AG09319 (cell line): ENCODE data around the gene GPX7.
A peak's percentile ranks its signal among the peaks of the same experiment; 100 is the strongest.
"Not testable (repeated sequence)": the region's sequence is repeated elsewhere in the genome, so short reads cannot be mapped to it uniquely, and the experiment has no call there.

Experiments used
- DNase-seq: peaks from one replicate; pipeline ENCODE4 v3.0.0-alpha.2; 2010; ENCODE audit warnings: low read depth; ENCODE audit errors: extremely low read depth
- TF ChIP-seq, protein P1 (sequence below): IDR thresholded peaks from 2 replicates; pipeline ENCODE4 v1.5.1; 2011; ENCODE audit warnings: low read depth, mild to moderate bottlenecking, inconsistent platforms, low read length, moderate library complexity

The GPX7 gene

DNA sequence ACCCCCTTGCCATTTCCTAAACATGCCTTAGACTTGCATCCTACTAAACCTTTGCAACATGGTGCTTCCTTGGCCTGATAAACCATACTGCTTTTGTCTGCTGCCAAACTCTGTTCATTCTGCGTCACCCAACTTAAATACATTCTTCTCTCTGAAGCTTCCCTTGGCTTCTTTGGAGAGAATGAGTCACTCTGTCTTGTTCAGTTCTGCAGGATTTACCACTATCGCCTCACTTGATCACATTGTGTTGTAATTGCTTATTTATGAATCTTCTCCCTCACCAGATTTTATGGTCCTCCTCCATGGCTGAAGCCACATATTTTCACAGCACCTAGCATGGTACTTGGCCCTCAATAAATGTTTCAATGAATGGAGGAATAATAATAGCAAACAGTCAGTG is 27.6 kb upstream of the GPX7 start:
- TF ChIP-seq, protein P1, sequence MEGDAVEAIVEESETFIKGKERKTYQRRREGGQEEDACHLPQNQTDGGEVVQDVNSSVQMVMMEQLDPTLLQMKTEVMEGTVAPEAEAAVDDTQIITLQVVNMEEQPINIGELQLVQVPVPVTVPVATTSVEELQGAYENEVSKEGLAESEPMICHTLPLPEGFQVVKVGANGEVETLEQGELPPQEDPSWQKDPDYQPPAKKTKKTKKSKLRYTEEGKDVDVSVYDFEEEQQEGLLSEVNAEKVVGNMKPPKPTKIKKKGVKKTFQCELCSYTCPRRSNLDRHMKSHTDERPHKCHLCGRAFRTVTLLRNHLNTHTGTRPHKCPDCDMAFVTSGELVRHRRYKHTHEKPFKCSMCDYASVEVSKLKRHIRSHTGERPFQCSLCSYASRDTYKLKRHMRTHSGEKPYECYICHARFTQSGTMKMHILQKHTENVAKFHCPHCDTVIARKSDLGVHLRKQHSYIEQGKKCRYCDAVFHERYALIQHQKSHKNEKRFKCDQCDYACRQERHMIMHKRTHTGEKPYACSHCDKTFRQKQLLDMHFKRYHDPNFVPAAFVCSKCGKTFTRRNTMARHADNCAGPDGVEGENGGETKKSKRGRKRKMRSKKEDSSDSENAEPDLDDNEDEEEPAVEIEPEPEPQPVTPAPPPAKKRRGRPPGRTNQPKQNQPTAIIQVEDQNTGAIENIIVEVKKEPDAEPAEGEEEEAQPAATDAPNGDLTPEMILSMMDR, result no peak
- peak; percentile 71 for DNase-seq

DNA sequence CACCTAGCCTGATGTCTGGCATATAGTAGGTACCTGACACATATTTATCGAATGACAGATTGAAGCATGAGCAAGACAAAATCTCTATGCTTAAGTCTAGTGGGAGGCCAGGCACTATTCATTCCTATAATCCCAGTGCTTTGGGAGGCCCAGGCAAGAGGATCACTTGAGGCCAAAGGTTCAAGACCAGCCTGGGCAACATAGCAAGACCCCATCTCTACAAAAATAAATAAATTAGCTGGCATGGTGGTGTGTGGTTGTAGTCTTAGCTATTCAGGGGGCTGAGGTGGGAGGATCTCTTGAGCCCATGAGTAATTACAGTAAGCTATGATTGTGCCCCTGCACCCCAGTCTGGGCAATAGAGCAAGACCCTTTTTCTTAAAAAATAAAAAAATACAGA is 26.1 kb upstream of the GPX7 start:
- no peak for DNase-seq
- TF ChIP-seq, protein P1, result no peak

DNA sequence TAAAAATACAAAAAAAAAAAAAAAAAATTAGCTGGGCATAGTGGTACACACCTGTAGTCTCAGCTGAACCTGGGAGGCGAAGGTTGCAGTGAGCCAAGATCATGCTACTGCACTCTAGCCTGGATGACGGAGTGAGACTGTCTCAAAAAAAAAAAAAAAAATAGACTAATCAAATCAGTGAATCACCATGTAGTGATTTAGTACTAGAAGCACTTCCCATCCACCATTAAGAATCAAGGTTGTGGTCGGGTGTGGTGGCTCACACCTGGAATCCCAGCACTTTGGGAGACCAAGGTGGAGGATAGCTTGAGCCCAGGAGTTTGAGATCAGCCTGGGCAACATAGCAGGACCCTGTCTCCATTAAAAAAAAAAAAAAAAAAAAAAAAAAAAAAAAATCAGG is 24.1 kb upstream of the GPX7 start:
- not testable (repeated sequence) for DNase-seq

DNA sequence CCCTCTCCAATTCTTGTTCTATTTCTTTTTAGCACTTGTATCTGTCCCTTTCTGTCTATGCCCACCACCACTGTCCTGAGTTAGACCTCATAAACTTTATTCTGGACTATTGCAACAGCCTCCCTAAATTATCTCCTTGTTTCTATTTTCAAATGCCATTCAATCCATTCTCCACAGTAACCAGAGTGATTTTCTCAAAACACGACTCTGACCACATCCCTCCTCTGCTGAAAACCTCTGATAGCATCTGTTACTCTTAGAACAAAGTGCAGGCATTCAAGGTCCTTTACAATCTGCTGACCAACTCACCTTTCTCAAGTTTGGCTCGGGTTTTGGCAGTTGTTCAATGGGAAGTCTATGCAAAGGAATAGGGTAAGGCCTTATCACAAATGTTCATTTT is 22.8 kb upstream of the GPX7 start:
- no peak for DNase-seq
- TF ChIP-seq, protein P1, result no peak

DNA sequence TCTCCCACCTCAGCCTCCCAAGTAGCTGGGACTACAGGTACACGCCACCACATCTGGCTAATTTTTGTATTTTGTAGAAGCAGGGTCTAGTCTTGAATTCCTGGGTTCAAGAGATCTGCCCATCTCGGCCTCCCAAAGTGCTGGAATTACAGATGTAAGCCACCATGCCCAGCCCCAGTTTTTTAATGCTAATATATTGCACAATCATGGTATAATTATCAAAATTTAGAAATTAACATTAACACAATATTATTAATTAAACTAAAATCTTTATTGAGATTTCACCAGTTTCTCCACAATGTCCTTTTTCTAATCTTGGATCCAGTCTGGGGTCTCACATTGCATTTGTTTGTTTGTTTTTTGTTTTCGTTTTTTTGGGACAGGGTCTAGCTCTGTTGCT is 21.9 kb upstream of the GPX7 start:
- TF ChIP-seq, protein P1, result no peak

DNA sequence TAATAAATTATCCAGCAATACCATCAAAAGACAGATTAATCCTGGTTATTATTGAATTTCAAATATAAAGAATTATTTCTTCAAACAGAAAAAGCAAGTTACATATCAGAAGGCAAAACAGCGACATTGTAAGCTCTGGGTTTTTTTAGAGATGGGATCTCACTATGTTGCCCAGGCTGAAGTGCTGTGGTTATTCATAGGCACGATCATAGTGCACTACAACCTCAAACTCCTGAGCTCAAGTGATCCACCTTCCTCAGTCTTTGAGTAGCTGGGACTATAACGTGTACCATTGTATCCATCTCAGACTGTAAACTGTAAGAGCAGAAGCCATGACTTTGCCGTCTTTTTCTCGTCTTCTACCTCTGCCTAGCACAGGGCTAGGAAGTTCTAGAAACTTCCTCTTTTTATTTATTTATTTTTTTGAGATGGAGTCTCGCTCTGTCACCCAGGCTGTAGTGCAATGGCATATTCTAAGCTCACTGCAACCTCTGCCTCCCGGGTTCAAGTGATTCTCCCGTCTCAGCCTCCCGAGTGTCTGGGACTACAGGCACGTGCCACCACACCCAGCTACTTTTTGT is 20.0 kb upstream of the GPX7 start:
- TF ChIP-seq, protein P1, result no peak
- DNase-seq, result no peak

More for the DNA sequence above, 21.9 kb upstream of the GPX7 start:
- DNase-seq, result no peak

DNA sequence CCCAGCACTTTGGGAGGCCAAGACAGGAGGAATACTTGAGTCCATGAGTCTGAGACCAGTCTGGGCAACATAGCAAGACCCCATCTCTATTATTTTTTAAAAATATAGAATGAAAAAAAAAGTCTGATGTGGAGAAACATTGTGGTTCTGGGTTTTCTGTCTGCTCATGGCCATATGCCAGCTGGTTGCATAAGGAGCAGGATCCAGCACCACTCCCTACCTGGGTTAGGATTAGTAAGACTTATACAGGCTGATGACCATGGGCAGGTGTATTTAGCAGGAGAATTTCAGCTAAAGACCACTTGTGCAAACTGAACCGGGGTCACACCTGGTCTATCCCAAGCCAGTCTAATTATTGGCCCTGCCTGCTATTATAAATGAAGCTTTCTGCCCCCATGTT is 16.7 kb upstream of the GPX7 start:
- TF ChIP-seq, protein P1, result no peak

DNA sequence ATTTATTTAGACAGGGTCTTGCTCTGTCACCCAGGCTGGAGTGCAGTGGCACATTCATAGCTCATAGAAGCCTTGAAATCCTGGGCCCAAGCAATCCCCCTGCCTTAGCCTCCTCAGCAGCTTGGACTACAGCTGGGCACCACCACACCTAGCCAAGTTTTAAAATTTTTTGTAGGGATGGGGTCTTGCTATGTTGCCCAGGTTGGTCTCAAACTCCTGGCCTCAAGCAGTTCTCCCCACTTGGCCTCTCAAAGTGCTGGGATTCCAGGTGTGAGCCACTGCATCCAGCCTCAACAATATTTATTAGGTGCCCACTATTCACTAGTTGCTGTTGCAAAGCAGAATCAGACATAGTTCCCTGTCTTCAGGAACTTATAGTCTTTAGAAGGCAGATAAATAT is 14.1 kb upstream of the GPX7 start:
- DNase-seq, result no peak
- TF ChIP-seq, protein P1, result no peak

More for the DNA sequence above, 16.7 kb upstream of the GPX7 start:
- DNase-seq, result no peak
